HG02642 (cell line): Measurements from ENCODE around the gene PRM3.

Source experiments
- ATAC-seq: cut with Tn5 transposase; IDR thresholded peaks from one replicate; pipeline ENCODE4 v1.9.1; 2021; ENCODE audit warnings: mild to moderate bottlenecking; ENCODE audit not compliant: unreplicated experiment, poor library complexity

Gene PRM3

GRCh38 chr16:11289202-11289601, 15.8 kb upstream of the PRM3 start:
- no peak for ATAC-seq

GRCh38 chr16:11285842-11286241, 12.4 kb upstream of the PRM3 start:
- ATAC-seq: no peak

GRCh38 chr16:11283820-11284248, 10.4 kb upstream of the PRM3 start:
- ATAC-seq: no peak

- ATAC-seq: no peak
Observed at GRCh38 chr16:11280616-11281522, 7.4 kb upstream of the PRM3 start, which contains the start of gene PRM1. PRM1 (minus strand) TSS chr16:11281330; CDS start chr16:11281238, 92 bp downstream.

- ATAC-seq: no peak
Observed at GRCh38 chr16:11278681-11279628, 5.5 kb upstream of the PRM3 start.

GRCh38 chr16:11277607-11278337, 4.3 kb upstream of the PRM3 start:
- ATAC-seq: no peak

- ATAC-seq: no peak
Observed at GRCh38 chr16:11276896-11277593, 3.6 kb upstream of the PRM3 start.

GRCh38 chr16:11276143-11276895, 2.9 kb upstream of the PRM3 start, which contains the start of gene PRM2:
PRM2 (minus strand) TSS chr16:11276480; CDS start chr16:11276370, 110 bp downstream.
- ATAC-seq: no peak

GRCh38 chr16:11274964-11275363, 1.5 kb upstream of the PRM3 start:
- no peak for ATAC-seq

GRCh38 chr16:11273721-11274324, 394 bp upstream of the PRM3 start:
- ATAC-seq: no peak

GRCh38 chr16:11272484-11272883, 945 bp downstream of the PRM3 start:
- ATAC-seq: no peak

GRCh38 chr16:11271610-11272009, 1.8 kb downstream of the PRM3 start:
- no peak for ATAC-seq

- ATAC-seq: no peak
Observed at GRCh38 chr16:11270602-11271162, 2.7 kb downstream of the PRM3 start.

GRCh38 chr16:11268921-11269375, 4.5 kb downstream of the PRM3 start, which contains the start of gene TNP2:
TNP2 (minus strand) TSS chr16:11269325; CDS start chr16:11269262, 63 bp downstream.
- no peak for ATAC-seq

GRCh38 chr16:11265124-11265523, 8.3 kb downstream of the PRM3 start:
- ATAC-seq: no peak

GRCh38 chr16:11264155-11264832, 9.1 kb downstream of the PRM3 start:
- ATAC-seq: no peak

GRCh38 chr16:11263737-11264136, 9.7 kb downstream of the PRM3 start:
- ATAC-seq: no peak
